Effector memory CD4-positive, alpha-beta T cell (primary cell): ENCODE measurements around the gene TET3.

Source experiments
- DNase-seq, 3 donors: peaks; one replicate each; pipeline ENCODE4 v3.0.0-alpha.2; 2020
- H3K27ac ChIP-seq: 2 replicates; pipeline ENCODE4 v1.7.0; 2013; ENCODE audit warnings: mild to moderate bottlenecking, low read length, moderate library complexity; ENCODE audit not compliant: insufficient read depth, poor library complexity, severe bottlenecking
- H3K27me3 ChIP-seq: replicated peaks from 2 replicates; pipeline ENCODE4 v1.7.0; 2013; ENCODE audit warnings: mild to moderate bottlenecking, low read length; ENCODE audit not compliant: insufficient read depth, control insufficient read depth, poor library complexity, severe bottlenecking
- H3K36me3 ChIP-seq: 2 replicates; pipeline ENCODE4 v1.7.0; 2013; ENCODE audit warnings: mild to moderate bottlenecking, low read length, moderate library complexity; ENCODE audit not compliant: control insufficient read depth, insufficient read depth
- H3K4me1 ChIP-seq: 2 replicates; pipeline ENCODE4 v1.7.0; 2013; ENCODE audit warnings: low read length, mild to moderate bottlenecking; ENCODE audit not compliant: control insufficient read depth, insufficient read depth, poor library complexity, severe bottlenecking
- H3K4me3 ChIP-seq: 2 replicates; pipeline ENCODE4 v1.7.0; 2013; ENCODE audit warnings: low read length, low read depth, mild to moderate bottlenecking; ENCODE audit not compliant: insufficient read depth, poor library complexity, severe bottlenecking
- H3K9me3 ChIP-seq: 2 replicates; pipeline ENCODE4 v1.7.0; 2013; ENCODE audit warnings: mild to moderate bottlenecking, low read length, moderate library complexity; ENCODE audit not compliant: control insufficient read depth

TET3 gene

DNA sequence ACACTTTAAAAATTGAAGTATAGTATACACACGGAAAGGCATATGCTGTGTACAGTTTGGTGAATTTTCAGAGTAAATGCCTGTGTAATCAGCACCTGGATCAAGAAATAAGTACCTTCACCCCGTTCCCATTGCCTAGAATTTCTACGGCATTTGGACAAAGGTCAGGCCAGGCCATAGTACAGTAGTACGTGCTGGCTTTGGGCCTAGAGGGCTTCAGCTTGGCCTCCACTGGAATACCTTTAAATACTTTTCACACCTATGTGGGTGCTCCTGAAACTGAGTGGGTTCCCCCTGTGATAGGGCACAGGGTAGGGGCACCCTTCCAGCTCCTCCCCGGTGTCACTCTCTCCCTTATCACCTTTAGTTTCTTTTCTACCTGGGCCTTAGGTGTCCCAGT, 26.5 kb downstream of the TET3 start:
- no peaks in the 10 kb centered on the region for H3K27me3 ChIP-seq
- no peak overlapping the region for H3K27ac ChIP-seq
- peaks cover 3% of the 10 kb centered on the region for H3K36me3 ChIP-seq
- no peak for DNase-seq
- no peak overlapping the region for H3K4me3 ChIP-seq
- H3K9me3 ChIP-seq, result no peaks in the 10 kb centered on the region
- no peaks in the 10 kb centered on the region for H3K4me1 ChIP-seq

DNA sequence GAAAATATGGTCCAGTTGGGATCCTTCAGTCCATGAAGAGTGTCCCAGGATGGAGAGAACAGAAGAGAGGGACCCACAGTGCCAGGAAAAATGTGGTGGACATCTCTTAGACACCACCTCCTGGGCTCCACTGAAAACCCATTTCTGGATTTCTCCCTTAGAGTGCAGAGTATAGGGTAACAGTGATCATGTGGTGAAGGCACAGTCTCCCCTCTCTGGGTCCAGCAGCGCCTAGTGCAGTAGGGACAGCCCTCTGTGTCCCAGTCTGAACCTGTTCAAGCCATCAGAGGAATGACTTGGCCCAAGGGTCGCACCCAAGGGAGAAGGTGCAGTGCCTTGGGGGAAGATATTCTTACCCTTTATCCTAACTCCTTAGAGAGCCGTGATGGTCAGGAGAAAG, 30.1 kb downstream of the TET3 start:
- H3K4me1 ChIP-seq, result no peaks in the 10 kb centered on the region
- H3K27me3 ChIP-seq, result no peaks in the 10 kb centered on the region
- no peaks in the 10 kb centered on the region for H3K36me3 ChIP-seq
- DNase-seq, result no peak
- H3K9me3 ChIP-seq, result no peaks in the 10 kb centered on the region
- no peak overlapping the region for H3K4me3 ChIP-seq
- H3K27ac ChIP-seq, result no peak overlapping the region

DNA sequence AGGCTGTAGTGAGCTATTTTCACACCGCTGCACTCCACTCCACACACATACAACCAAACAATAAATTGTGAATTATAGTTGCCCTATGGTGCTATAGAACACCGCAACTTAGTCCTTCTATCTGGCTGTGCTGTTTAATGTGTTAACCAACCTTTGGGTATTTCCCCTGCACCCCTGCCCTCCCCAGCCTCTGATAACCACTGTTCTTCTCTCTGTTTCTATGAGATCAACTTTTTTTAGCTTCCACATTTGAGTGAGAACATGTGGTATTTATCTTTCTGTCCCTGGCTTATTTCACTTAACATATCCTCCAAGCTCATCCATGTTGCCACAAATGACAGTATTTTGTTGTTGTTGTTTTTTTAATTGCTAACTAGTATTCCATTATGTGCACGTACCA, 32.5 kb downstream of the TET3 start:
- H3K9me3 ChIP-seq, result no peaks in the 10 kb centered on the region
- H3K27ac ChIP-seq, result no peak overlapping the region
- no peak overlapping the region for H3K4me3 ChIP-seq
- peaks cover 5% of the 10 kb centered on the region for H3K4me1 ChIP-seq
- DNase-seq, result no peak
- no peaks in the 10 kb centered on the region for H3K36me3 ChIP-seq
- H3K27me3 ChIP-seq, result no peaks in the 10 kb centered on the region

DNA sequence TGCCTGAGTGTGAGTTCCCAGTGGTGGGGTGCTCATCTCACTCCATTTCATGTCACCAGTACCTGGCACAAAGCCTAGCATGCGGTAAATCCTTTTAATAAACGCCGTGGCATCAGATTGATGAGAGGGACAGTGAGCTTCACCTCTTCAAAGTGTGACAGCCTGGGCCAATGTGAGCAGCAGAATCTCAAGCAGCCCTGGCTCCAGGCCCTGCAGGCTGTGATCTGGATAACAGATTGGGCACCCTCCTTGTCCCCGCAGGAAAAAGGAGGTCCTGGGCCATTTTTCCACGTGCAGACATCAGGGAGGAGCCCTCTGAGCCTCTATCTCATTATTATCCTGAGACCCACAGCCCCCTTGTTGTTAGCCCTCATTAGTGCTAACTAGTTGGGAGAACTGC, 34.8 kb downstream of the TET3 start:
- Histone ChIP-seq H3K27ac (no peak overlapping the region), H3K36me3 (no peaks in the 10 kb centered on the region), H3K9me3 (no peaks in the 10 kb centered on the region), H3K27me3 (no peaks in the 10 kb centered on the region), H3K4me3 (no peak overlapping the region), H3K4me1 (peaks cover 5% of the 10 kb centered on the region)
- no peak for DNase-seq

DNA sequence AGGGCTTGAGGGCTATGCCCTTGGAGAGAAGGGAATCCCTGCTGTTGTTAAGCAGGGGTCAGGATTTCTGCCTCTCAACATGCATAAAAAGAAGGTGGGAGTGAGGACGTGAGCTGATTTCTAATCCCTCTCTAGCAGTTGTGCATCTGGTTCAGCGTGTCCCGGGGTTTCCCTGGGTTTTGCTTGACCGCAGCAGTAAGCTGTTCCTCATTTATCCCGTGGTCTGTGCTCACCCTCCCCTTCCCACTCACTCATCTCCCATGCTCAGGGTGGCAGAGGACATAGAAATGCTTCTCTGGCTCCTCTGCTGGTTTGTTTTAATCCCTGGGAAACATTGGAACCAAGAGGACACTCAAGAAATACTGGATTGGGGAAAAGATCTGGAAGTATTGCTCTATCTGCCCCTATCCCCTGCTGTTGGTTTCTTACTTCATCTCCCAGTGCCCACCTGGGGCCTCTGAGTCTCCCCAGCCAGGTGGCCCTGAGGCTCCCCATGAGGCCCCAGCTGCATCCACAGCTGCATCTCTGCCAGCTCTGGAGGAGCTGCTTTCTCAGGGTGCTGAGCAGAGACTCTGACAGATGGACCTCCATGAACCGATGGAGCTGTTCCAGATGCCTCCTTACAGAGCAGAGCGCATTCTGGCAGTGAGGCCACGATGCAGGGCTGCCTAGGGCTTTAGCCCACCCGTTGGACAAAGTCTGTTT, 36.1 kb downstream of the TET3 start:
- no peak overlapping the region for H3K4me3 ChIP-seq
- H3K36me3 ChIP-seq, result no peaks in the 10 kb centered on the region
- H3K4me1 ChIP-seq, result peaks cover 5% of the 10 kb centered on the region
- no peak overlapping the region for H3K27ac ChIP-seq
- H3K27me3 ChIP-seq, result no peaks in the 10 kb centered on the region
- H3K9me3 ChIP-seq, result no peaks in the 10 kb centered on the region
- DNase-seq, result no peak

DNA sequence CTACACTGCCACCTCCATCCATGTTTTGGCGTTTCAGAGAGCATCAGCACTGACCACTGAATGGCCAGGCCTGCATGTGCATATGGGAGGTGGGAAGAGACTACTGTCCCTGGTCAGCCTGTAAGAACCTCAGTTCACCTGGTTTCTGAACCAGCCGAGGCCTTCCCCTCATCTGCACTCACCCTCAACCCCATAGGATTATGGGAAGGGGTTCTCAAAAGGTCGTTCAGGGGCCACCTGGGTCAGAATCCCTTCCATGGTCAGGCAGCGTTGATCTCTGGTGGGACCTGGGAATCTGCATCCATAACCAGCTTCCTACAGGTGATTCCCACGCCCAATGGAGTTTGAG, 36.7 kb downstream of the TET3 start:
- Histone ChIP-seq H3K9me3 (no peaks in the 10 kb centered on the region), H3K4me3 (no peak overlapping the region), H3K4me1 (peaks cover 9% of the 10 kb centered on the region), H3K27me3 (no peaks in the 10 kb centered on the region), H3K36me3 (no peaks in the 10 kb centered on the region), H3K27ac (no peak overlapping the region)
- DNase-seq, result no peak

DNA sequence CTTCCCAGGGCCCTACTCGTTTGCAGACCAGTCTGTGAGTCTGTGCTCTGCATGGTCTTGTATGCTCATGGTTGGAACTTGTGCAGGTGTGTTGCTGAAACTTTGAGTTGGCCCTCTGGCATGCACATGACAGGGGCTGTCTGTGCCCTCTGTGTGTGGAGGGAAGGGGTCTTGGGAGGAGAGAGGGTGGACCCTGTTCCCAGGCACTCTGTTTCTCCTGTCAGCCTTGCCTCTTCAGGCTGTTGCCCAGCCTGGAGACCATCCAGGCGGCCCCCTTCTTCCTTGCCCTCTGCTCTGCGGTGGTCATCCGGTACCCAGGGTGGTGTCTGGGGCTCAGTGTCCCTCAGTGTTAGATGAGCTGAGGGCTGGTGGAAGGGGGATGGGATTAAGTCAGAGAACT, 39.5 kb downstream of the TET3 start:
- DNase-seq, result no peak
- Histone ChIP-seq H3K27me3 (no peaks in the 10 kb centered on the region), H3K4me3 (no peak overlapping the region), H3K36me3 (no peaks in the 10 kb centered on the region), H3K27ac (no peak overlapping the region), H3K4me1 (peaks cover 10% of the 10 kb centered on the region), H3K9me3 (no peaks in the 10 kb centered on the region)

DNA sequence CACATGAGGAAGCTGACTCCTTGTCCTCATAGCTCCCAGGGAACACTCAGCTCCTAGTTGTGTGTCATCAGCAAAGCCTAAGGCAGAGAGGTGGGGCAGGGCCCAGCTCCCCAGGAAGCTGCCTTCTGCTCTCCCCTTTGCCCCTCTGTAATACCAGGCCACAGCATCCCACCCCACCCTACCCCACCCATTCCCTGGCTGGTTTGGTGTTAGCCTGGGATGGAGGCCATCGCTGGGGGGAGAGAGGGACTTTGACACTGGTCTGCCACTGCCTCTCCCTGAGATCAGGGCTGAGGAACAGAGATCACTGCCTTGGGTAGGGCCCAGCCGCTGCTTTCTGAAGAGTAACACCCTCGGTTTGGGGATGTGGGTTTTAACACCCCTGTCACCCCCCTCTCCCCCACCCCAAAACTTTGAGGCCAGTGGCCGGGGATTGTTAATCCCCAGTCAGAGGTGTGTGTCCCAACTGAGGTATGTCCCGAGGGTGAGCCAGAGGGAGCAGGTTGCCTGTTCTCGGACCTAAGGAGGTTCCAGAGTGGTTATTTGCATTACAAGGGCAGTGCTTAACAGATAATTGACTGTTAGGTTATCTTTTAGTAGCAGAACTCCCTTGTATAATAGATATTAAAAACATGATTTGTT, 41.4 kb downstream of the TET3 start:
- DNase-seq, result no peak
- H3K4me3 ChIP-seq, result no peak overlapping the region
- H3K27ac ChIP-seq, result no peak overlapping the region
- H3K36me3 ChIP-seq, result no peaks in the 10 kb centered on the region
- H3K4me1 ChIP-seq, result peaks cover 10% of the 10 kb centered on the region
- H3K9me3 ChIP-seq, result no peaks in the 10 kb centered on the region
- H3K27me3 ChIP-seq, result no peaks in the 10 kb centered on the region

DNA sequence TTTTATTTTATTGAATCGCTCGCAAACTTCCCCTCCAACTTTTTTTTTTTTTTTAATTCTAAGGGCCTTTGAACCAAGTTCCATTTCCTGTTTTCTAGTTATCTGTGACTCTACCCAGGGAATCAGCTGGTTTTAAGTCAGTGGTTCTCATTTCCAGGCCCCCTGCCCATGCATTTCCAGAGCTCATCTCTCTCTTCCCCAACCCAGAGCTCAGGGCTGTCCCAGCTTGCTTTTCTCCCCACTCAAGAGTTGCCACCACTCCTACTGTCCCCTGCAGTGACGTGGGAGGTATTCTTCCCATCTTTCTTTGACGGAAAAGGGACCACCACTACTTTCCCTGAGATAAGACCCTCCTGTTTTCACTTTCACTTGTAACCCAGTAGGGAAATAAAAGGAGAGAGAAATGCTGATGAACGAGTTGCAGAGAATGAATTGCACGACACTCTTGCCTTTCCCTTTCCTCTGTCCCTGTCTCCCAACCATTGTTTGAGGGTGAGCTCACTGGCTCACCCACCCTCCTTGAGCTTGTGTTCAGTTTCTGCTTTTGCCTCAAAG, 42.1 kb downstream of the TET3 start:
- no peaks in the 10 kb centered on the region for H3K9me3 ChIP-seq
- peaks cover 10% of the 10 kb centered on the region for H3K4me1 ChIP-seq
- H3K27ac ChIP-seq, result no peak overlapping the region
- DNase-seq, result no peak
- H3K36me3 ChIP-seq, result no peaks in the 10 kb centered on the region
- H3K4me3 ChIP-seq, result no peak overlapping the region
- no peaks in the 10 kb centered on the region for H3K27me3 ChIP-seq

DNA sequence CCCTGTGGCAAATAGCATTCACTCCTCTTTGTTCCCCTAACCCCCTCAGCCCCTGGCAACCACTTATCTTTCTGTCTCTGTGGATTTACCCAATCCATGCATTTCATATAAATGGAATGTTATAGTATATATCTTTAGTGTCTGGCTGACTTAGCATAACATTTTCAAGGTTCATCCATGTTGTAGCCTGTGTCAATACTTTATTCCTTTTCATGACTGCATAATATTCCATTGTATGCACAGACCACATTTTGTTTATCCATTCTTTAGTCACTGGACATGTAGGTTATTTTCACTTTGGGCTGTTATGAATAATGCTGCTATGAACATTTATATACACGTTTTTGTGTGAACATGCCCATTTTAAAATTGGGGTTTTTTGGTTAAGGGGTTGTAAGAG, 42.8 kb downstream of the TET3 start:
- no peaks in the 10 kb centered on the region for H3K36me3 ChIP-seq
- peaks cover 17% of the 10 kb centered on the region for H3K4me1 ChIP-seq
- H3K27me3 ChIP-seq, result no peaks in the 10 kb centered on the region
- H3K9me3 ChIP-seq, result no peaks in the 10 kb centered on the region
- DNase-seq, result no peak
- no peak overlapping the region for H3K4me3 ChIP-seq
- H3K27ac ChIP-seq, result no peak overlapping the region
